HG02852 (cell line): ENCODE results near the gene EFHC1.

Experiments
- ATAC-seq: cut with Tn5 transposase; IDR thresholded peaks from one replicate; pipeline ENCODE4 v1.9.1; 2021; ENCODE audit warnings: mild to moderate bottlenecking, moderate library complexity; ENCODE audit not compliant: unreplicated experiment

EFHC1 gene

GRCh38 chr6:52537001-52537753 lies 117.0 kb downstream of the EFHC1 start:
- peak; percentile 58 for ATAC-seq

GRCh38 chr6:52538252-52538900 lies 118.2 kb downstream of the EFHC1 start:
- no peak for ATAC-seq

- no peak for ATAC-seq
Observed at GRCh38 chr6:52538901-52539354, 118.8 kb downstream of the EFHC1 start.

GRCh38 chr6:52539607-52540006 lies 119.5 kb downstream of the EFHC1 start:
- ATAC-seq: no peak

- no peak for ATAC-seq
Observed at GRCh38 chr6:52540286-52540902, 120.3 kb downstream of the EFHC1 start.

GRCh38 chr6:52541135-52541534 lies 121.0 kb downstream of the EFHC1 start:
- no peak for ATAC-seq

- ATAC-seq: no peak
Observed at GRCh38 chr6:52543262-52543661, 123.1 kb downstream of the EFHC1 start.

- ATAC-seq: no peak
Observed at GRCh38 chr6:52543729-52544601, 123.8 kb downstream of the EFHC1 start.

GRCh38 chr6:52544602-52545405 lies 124.7 kb downstream of the EFHC1 start:
- ATAC-seq: no peak

GRCh38 chr6:52545406-52546119 lies 125.4 kb downstream of the EFHC1 start:
- ATAC-seq: no peak

GRCh38 chr6:52546192-52546591 lies 126.0 kb downstream of the EFHC1 start:
- ATAC-seq: peak; percentile 74

GRCh38 chr6:52546678-52547077 lies 126.5 kb downstream of the EFHC1 start:
- peak; percentile 83 for ATAC-seq

GRCh38 chr6:52547647-52548352 lies 127.7 kb downstream of the EFHC1 start:
- no peak for ATAC-seq

- no peak for ATAC-seq
Observed at GRCh38 chr6:52548353-52548713, 128.2 kb downstream of the EFHC1 start.

- ATAC-seq: no peak
Observed at GRCh38 chr6:52548999-52549398, 128.9 kb downstream of the EFHC1 start.

GRCh38 chr6:52549428-52549827 lies 129.3 kb downstream of the EFHC1 start:
- no peak for ATAC-seq

GRCh38 chr6:52550014-52550575 lies 130.0 kb downstream of the EFHC1 start:
- no peak for ATAC-seq

- no peak for ATAC-seq
Observed at GRCh38 chr6:52550870-52551269, 130.7 kb downstream of the EFHC1 start.
